ENCODE results near the gene OCA2.
"Not testable (repeated sequence)": the region's sequence is repeated elsewhere in the genome, so short reads cannot be mapped to it uniquely, and the experiment has no call there.

Gene OCA2

DNA sequence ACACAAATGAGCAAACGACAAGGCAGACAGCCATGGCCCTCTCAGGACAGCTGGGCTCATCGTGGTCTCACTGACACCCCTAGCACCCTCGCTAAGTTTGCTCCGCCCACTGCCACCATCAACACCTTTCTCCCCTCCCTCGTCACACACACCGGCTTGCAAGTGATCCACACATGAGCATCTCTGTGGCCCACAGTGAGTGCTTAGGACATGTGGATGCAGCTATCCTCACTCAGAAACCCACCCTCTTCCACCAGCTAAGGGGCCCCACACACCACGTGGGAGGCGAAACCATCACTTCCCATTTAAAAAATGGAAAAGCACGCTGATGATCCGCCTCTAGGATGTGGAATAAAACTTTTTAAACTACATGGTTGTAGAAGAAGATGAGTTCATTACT is 105.6 kb downstream of the OCA2 start:
- no peak for DNase-seq

DNA sequence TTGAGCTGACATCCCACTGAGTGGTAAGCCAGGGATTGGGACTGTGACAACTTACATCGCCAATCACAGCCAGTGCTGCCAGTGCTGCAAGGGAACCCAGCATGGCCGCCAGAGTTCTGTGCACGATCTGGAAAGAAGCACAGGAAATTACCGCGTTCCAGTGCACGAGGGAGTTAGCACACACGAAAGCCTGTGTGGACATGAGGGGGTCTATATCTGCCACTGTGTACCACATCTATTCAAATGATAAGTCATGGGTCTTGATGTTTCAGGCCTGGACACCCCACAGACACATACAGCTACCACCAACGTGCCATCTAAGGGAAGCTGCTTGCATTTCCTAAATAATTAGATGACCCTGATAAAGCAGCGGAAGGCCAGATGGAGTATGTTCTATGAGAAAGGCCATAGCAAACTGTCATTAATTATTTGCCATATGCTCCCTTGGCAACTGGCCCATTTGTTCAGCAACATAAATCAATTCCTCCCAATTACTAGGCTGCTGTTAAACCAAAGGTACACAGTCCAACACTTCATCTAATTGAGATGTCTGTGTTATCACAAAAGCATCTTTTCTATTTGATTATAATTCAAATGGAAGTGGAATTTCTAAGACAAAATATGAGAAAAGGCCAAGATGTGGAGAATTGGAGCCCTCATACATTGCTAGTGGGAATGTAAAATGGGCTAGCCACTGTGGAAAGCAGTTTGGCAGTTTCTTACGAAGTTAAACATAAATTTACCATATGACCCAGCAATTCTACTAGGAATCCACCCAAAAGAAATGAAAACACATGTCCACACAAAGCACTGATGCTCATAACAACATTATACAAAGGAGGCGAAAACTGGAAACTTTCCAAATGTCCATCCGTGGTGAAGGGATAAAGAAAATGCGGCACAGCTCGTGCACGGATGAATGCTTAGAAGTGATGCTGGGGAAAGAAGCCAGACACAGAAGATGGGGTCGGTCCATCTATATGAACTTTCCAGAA is 108.3 kb downstream of the OCA2 start:
- peak; percentile 92 for DNase-seq

DNA sequence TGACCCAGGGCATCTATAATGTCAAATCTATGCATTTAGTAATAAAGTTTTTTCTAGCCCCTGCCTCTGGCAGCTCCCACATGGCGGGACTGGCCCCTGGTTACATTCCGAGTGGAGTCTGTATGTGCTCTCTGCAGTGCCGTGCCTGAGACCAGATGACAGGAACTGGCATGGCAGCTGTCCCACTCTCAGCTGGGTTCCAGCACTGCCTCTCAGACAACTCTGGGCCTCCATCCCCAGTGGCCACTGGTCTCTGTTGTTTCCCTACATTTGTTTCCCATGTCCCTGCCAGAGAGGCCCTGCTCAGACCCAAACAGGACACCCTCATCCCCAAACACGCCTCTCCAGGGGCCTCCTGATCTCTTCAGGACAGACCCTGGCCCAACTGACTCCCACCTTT is 109.3 kb downstream of the OCA2 start:
- DNase-seq: peak; percentile 70

DNA sequence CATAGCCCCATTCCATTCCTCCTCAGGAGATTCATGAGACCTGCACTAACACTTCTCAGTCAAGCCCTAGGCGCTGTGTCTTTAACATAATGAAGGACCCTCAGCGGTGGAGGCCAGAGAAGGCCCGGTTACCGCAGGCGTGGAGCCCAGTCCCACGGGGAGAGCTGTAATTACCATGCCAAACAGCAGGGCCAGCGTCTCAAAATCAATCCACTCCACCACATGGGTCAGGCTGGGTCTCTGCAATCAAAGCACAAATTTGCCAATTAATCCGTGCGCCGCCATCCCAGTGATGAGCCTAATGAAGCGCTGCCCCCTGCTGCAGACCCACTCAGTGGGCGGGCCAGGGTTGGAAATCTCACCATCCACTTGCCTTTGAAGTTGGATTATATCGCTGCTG is 109.7 kb downstream of the OCA2 start:
- DNase-seq: peak; percentile 75

DNA sequence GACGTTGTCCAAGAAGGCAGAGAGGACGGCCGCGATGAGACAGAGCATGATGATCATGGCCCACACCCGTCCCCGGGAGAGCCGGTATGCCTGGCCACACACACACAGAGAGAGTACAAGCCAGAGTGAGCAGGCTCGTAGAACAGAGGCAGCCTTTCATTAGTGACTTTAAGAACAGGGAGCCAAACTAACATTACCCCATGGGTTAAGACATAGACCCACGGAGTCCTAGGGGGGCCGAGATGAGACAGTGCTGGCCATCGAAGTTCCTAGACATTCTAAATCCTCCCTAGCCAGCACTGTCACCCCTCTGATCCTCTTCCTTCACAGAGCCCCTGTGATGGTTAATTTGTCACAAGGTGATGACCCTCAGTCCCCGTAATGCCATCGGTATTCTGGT is 114.0 kb downstream of the OCA2 start:
- no peak for DNase-seq

DNA sequence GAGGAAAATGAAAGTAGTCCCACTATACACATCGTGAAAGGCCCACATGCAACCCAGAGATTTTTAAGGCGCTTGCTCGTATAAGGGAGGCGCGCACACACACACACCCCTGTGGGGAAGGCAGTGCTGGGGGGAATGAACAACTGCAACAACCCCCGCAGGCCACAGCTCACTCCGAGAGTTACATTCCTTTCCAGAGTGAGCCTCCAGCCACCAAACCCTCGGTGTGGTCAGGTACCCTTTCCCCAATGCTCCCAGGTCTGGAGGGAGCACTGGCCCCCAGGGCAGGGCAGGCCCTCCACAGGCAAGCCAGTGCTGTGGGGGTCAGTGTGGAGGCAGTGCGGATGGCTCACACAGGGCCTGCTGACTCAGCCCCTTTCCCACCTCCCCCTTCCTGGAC is 115.6 kb downstream of the OCA2 start:
- no peak for DNase-seq

DNA sequence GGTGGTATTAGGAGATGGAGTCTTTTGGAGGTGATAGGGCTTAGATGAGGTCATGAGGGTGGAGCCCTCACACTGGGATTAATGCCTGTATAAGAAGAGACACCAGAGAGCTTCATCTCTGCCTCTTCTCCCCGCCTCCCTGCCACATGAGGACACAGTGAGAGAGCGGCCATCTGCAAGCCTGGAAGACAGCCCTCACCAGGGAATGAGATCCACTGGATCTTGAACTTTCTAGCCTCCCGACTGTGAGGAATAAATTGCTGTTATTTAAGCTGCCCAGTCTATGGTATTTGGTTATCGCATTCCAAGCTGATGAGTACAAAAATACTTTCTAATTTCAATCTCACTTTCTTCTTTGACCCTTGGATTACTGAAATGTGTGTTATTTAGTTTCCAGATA is 121.4 kb downstream of the OCA2 start:
- no peak for DNase-seq

DNA sequence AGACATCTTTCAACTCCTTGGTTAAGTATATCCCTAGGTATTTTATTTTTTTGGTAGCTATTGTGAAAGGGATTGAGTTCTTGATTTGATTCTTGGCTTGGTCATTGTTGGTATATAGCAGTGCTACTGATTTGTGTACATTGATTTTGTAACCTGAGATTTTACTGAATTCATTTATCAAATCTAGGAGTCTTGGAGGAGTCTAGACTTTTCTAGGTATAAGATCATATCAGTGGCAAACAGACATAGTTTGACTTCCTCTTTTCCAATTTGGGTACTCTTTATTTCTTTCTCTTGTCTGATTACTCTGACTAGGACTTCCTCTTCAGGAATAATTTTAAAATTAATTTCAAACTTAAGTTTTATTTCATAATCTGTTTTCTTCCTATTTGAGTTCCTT is 125.2 kb downstream of the OCA2 start:
- no peak for DNase-seq

DNA sequence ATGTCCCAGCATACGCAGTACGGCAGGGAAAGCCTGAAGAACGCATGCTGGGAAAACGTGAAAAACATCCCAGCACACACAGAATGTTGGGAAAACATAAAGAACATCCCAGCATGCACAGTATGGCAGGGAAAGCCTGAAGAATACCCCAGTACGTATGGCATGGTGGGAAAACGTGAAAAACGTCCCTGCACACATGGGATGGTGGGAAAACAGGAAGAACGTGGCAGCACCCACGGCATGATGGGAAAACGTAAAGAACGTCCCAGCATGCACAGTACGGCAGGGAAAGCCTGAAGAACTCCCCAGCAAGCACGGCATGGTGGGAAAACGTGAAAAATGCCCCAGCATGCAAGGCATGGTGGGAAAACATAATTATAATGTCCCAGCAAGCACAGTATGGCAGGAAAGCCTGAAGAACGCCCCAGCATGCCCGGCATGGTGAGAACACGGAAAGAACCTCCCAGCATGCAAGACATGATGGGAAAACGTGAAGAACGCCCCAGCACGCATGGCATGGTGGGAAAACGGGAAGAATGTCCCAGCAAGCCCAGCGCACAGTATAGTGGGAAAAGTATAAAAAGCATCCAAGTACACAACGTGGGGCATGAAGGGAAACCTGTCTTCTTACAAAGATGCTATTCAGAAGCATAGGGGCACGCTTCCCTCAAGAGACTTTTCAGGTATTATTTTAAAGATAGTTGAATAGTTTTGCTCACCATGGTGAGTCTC is 128.3 kb downstream of the OCA2 start:
- DNase-seq: no peak

DNA sequence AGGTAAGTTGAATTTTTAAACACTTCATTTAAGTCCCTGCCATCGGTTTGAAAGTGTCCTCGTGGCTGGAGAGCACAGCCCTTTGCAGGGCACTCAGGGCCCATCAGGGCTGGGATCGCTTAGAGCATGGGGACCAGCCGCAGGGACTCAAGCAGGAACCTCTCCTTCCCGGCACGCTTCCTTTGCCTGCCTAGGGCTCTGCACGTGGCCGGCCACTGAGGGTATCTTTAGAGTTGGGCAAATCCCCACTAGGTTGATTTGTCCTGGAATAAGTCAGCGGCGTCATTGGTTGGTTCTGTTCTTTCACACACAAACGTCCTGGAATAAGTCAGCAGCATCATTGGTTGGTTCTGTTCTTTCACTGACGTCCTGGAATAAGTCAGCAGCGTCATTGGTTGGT is 131.6 kb downstream of the OCA2 start:
- no peak for DNase-seq

DNA sequence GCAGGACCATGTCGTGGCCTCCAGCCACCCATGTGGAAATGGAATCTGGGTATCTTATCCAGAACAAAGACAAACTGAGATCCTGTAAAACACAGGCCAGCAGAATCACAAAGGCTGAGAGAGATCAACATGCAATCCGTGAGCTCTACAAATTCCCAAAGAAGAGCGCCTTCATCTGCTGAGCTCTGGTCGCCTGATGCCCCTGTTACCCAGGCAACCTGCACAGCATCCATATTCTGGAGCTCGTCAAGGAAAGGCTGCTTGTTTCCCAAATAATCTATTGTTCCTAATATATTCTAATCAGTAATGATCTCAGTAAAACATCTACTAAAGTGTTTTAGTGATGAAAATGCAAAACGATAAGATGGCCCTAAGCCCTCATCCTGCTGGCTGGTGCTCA is 133.6 kb downstream of the OCA2 start:
- no peak for DNase-seq

DNA sequence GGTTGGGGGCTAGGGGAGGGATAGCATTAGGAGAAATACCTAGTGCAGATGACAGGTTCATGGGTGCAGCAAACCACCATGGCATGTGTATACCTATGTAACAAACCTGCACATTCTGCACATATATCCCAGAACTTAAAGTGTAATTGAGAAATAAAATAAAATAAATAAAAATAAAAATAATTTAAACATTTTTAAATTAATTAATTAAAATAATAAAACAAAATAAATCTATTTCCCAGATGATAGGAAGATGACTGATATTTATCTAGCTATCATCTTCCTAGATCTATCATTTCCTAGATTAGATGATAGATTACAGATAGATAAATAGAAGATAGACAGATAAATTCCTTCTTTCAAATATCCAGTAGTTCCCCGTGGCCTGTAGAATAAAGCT is 137.3 kb downstream of the OCA2 start:
- DNase-seq: no peak

DNA sequence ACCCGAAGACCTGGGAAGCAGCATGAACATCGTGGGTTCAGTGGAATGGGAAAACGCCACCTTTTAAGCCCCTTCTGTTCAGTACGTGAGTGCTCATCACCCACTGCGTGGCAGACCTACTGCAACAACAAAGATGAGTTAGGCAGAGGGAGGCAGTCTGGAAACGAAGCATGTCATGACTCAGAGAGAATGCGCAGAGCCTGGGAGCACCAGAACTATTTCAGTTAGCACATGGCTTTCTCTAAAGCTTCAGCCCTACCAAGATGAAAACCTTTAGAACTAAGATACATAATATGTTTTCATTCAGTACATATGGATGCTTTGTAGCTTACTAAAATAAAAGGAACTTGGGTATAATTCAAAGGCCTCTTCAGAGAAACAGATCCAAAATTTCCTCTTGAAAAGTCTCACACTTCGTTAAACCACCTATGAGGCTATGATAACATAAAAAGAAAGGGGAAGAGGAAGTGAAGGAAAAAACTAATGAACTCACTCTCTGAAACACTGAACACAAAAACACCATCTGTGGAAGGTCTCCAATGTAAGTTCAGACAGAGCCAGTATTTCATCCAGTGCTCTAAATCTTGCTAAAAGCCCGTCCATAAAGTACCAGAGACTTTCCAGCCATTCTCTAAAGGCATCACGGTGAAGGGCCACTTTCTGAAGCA is 140.1 kb downstream of the OCA2 start:
- no peak for DNase-seq

DNA sequence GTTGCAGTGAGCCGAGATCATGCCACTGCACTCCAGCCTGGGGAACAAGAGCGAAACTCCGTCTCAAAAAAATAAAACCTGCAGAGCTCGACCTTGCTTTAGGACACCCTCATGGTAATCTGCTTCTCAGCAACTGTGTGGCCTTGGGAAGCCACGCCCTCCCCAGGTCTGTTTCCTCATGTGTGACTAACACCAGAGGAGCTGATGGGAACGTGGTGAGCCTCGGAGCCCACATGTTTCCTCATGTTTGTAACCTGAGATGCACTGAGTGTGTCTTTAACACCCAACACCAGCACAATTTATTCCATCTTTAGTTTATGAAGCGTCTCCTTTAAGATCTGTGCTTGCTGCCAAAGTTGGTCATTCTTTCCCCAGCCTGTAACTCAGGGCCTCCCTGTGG is 142.8 kb downstream of the OCA2 start:
- no peak for DNase-seq

DNA sequence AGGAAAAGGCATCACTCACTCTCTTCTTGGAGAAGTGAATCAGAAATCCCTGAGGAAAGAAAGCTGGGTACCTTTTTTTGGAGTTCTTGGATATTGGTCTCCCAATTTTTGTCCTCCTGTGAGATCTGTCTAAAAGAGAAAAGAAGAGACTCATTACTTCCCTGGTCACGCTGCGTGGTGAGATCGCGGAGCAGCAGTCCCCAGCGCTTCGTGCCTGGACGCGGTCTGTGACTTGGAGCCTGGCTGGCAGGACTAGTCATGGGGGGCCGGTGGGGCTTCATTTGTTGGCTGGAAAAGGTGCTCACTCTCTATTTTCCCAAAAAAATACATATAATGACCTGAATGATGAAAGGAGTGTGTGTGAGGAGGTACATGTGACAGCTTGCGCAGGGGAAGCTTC is 144.0 kb downstream of the OCA2 start:
- no peak for DNase-seq

DNA sequence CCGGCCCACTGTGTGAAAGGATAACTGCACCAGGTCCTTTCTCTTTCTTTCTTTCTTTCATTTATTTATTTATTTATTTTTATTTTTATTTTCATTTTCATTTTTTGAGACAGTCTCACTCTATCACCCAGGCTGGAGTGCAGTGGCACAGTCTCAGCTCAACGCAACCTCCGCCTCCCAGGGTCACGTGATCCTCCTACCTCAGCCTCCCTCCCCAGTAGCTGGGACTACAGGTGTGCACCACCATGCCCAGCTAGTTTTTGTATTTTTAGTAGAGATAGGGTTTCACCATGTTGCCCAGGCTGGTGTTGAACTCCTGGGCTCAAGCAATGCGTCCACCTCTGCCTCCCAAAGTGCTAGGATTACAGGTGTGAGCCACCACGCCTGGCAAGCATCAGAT is 146.5 kb downstream of the OCA2 start:
- not testable (repeated sequence) for DNase-seq

DNA sequence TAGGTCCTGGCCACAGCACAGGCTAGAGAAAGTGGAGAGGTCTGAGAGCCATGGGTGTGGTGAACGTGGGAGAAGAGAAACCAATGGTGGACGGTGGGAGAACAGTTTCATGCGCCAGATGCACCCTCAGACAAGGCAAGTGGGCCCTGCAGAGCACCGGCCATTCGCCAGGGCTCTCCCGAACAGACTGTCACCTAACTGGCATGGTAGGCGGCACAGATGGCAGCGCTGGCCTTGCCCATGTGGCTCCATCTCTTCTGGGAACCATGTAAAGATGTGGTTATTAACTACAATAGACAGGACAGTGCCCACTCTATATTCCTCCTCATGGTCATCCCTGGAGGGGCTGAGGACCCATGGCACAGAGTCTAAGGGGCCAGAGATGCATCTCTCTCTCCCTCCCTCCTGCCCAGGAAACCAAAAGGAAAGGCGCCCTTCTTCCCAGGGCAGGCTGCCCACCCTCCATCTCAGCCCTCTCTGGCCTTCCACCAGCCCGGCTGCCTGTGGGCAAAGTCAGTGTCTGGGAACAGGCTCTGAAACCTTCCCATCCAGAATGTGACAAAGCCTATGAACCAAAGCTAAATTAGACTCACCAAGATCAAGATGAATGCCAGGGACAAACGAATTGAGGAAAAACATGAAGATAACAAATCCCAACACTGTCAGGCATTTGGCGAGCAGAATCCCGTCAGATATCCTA is 147.8 kb downstream of the OCA2 start:
- no peak for DNase-seq

DNA sequence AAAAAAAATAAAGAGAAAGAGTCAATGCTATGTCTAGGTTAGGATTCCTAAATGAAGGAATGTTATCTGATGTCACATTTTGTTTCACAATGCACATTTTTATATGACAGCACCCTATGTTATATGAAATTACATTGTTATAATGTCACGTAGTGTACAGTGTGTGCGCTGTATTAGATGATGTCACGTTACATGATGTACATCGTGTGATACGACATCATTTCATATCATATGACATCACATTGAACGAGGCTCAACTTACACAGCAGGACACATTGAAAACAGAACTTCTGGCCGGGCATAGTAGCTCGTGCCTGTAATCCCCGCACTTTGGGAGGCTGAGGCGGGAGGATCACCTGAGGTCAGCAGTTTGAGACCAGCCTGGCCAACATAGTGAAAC is 150.0 kb downstream of the OCA2 start:
- no peak for DNase-seq

DNA sequence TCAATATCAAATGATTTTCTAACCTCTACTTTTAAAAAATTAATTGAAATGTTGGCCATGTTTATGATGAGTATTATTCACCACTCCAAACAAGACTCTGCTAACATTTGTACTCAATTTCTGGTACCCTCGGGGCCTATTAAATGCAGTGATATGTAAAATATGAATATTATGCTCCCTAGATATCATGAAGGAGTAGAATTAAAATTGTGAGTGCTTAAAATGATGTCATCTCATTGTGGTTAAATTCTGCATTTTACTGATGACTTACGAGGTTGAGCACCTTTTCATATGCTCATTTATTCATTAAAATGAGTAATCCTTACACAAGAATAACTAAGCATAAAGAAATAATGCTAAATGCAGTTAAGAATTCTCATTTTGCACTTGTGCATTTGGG is 159.9 kb downstream of the OCA2 start:
- no peak for DNase-seq

DNA sequence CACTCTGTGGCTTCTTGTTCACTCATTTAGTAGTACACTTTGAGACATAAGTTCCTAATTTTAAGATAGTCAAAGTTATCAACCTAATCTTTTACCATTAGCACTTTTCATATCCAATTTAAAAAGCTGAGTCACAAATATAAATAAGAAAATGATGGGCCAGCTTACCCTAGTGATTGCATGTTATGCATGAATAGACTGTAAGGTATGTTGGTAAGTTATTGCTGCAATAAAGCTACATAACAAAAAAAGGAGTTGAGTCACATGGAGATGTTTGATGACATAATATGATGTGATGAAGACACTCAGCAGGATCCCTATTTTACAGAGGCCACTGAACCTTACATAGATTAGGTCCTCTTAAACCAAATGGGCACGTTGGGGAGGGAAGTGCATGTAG is 161.3 kb downstream of the OCA2 start:
- no peak for DNase-seq

DNA sequence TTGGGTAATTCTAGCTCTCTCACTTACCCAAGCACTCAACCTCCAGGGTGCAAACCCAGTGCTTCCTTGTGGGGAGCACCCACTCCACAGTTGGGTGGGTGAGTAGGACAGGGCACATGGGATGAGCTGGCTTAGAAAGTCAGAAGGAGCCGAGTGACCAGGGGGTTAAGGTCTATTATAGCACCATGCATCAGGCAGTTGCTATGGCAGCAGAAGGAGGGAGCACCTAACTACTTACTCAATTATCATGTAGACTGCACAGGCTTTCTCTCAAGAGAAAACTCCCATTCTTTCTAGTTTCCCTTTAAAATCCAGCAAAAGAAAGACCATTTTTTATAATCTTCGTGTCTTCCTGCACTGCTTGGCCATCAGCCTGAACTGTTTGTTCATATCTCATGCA is 163.0 kb downstream of the OCA2 start:
- DNase-seq: no peak

DNA sequence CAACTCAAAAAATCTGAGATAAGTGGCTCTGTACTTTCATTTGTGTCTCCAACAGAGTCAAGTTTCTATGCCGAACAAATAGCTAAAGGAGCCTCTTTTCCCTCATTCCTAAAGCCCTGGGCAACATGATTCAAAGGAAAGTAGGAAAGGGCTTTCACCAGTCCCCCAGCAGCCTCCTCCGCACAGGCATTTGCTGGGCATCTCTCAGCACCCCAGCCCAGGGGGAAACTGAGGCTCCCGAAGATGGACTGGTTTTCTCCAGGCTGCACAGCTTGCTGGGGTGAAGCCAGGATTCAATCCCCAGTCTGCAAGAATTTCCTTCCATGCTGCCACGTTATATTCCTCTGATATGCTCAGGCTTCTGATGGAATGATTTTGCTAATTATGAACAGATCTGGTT is 163.8 kb downstream of the OCA2 start:
- no peak for DNase-seq

DNA sequence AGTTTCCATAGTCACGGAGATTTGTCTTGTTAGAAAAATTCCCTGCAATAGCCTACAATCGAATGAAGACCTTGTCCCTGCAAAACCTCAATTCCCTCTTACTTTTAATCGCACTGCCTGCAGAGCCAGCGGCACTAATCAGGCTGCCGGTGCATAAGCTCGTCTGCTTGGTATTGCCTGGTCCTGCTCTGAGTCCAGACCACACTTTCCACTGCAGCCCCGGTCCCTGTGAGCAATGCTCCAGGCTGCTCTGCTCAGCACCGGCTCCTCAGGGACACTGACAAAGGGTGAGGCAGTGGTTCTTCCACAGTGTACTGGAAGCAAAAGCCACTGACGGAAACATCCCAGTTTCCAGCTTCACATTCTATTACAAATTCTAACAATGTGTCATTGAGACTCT is 164.3 kb downstream of the OCA2 start:
- no peak for DNase-seq

Data from NCI-H69 (cell line).